GM12873 (cell line): Measurements from ENCODE around the gene FNDC3B.

Experiments used
- TF ChIP-seq, protein P1 (sequence below): IDR thresholded peaks from 2 replicates; pipeline ENCODE4 v1.5.1; 2012; ENCODE audit warnings: low read depth, mild to moderate bottlenecking, moderate library complexity, low read length, control low read depth; ENCODE audit not compliant: insufficient read depth; ENCODE audit errors: missing control alignments

Gene FNDC3B

DNA sequence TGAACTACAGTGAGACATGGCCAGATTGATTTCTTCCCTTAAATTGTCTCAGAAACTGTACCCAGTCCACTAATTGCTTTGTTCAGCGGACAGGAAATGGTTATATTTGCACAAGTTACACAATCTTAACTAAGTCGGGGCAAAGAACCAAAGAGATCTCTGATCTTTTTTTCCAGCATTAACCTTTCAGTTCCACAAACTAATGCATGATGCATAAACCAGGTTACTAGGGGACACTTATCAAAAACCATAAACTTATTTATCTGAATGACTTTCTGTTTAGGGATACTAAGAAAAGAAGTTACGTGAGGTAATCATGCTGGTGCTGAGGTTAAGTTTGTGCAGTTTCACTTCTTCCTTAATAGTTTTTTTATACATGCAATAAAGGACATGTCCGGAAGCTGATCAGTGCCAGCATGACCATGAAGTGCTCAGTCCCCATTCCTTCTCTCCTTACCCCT is 22.4 kb downstream of the FNDC3B start:
- TF ChIP-seq, protein P1, sequence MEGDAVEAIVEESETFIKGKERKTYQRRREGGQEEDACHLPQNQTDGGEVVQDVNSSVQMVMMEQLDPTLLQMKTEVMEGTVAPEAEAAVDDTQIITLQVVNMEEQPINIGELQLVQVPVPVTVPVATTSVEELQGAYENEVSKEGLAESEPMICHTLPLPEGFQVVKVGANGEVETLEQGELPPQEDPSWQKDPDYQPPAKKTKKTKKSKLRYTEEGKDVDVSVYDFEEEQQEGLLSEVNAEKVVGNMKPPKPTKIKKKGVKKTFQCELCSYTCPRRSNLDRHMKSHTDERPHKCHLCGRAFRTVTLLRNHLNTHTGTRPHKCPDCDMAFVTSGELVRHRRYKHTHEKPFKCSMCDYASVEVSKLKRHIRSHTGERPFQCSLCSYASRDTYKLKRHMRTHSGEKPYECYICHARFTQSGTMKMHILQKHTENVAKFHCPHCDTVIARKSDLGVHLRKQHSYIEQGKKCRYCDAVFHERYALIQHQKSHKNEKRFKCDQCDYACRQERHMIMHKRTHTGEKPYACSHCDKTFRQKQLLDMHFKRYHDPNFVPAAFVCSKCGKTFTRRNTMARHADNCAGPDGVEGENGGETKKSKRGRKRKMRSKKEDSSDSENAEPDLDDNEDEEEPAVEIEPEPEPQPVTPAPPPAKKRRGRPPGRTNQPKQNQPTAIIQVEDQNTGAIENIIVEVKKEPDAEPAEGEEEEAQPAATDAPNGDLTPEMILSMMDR: no peak

DNA sequence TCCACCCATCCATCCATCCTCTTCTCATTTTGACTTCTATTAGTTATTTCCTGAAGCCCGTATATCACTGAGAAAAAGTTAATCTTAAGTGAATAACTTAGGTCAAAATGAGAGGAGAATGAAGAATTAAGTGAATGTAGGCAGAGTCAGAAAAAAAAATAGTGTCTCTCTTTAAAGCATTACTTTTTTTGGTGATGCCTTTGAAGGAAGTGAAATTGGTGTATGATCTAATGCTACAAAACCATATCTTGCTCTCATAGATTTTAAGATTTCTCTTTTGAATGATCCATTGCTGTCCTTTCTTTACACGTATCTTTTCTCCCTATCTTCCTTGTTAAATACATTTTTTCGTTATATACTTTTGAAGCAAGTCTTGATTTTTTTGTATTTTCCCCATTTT is 23.4 kb downstream of the FNDC3B start:
- TF ChIP-seq, protein P1: no peak

DNA sequence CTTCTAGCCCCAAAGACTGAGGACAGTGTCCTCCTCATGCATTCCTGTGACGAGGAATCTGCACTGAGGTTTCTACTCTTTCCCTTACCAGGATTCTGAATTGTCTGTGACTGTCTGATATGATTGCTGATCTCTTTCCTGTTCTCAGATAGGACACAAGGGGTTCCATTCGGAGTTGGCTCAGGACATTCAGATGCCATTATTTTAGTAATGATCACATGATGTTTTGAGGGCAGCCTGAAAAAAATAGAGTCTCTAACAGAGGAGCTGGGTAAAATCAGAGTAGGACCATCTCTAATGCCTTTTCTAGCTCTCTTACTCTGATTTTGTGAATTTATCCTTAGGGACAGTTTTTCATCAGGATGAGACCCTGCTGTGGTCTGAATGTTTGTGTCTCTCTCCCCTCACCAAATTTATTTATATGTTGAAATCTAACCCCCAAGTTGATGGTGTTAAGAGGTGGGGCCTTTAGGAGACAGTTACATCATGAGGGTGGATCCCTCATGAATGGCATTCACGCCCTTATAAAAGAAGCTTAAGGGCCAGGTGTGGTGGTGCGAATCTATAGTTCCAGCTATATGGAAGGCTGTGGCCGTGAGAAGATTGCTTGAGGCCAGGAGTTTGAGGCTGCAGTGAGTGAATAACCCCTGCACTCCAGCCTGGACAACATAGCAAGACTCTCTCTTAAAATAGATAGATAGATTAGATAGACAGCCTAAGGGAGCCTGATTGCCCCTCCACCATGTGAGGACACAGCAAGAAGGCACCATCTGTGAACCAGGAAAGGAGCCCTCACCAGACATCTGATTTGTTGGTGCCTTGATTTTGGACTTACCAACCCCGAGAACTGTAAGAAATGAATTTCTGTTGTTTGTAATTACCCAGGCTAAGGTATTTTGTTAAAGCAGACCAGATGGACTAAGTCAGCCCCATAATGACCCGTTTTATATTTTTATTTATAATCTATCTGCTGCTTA is 24.4 kb downstream of the FNDC3B start:
- TF ChIP-seq, protein P1: no peak

DNA sequence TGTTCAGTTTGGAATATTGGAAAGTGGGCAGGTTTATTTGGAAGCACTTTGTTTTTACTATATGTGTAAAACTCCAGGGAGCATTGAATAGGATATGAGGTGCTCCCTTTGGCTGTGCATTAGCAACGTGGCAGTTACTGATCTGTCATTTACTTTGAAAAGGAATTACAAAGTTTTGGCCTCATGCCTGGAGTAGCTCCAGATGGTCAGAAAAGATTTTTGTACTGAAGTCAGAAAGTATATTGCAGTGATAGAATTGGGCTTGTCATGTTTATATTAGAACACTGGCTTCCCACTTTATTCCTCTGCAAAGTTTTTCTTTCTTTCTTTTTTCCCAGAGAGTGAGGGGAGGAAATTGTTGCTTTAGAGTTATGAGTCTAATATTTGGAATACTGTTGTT is 26.1 kb downstream of the FNDC3B start:
- TF ChIP-seq, protein P1: no peak

DNA sequence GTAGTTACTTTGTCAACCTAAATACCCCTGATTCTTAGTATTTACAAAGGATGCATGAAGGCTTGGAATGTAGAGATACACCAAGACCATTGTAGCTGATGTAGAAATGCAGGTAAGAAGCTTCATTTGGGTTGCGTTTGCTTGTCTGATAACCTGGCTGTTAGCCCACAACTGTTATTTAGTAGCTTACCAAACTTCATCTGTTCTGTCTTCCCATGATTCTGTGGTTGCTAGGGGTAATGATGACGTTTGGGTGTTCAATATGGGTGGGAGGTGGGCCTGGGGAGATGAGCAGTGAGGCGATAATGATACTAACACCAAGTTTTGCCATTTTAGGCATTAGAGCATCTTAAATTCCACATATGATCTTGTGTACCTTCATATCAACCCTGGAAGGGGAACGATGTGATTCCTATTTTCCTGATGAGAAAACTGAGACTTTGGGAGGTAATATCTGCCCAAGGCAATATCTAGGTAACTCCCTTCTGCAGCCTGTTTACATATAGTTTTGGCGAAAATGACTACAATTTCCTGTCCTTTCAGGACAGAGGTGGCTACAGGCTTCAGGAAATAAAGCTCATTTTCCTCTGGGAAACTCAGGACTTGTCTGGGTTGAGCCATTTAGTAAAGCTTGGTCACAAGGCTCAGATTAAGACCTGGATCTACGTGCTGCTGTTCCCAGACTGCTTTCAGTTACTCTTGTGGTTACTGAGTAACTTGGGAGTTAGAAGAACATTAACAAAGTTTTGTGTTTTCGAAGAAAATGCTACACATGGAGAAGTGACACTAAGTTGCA is 26.8 kb downstream of the FNDC3B start:
- TF ChIP-seq, protein P1: no peak

DNA sequence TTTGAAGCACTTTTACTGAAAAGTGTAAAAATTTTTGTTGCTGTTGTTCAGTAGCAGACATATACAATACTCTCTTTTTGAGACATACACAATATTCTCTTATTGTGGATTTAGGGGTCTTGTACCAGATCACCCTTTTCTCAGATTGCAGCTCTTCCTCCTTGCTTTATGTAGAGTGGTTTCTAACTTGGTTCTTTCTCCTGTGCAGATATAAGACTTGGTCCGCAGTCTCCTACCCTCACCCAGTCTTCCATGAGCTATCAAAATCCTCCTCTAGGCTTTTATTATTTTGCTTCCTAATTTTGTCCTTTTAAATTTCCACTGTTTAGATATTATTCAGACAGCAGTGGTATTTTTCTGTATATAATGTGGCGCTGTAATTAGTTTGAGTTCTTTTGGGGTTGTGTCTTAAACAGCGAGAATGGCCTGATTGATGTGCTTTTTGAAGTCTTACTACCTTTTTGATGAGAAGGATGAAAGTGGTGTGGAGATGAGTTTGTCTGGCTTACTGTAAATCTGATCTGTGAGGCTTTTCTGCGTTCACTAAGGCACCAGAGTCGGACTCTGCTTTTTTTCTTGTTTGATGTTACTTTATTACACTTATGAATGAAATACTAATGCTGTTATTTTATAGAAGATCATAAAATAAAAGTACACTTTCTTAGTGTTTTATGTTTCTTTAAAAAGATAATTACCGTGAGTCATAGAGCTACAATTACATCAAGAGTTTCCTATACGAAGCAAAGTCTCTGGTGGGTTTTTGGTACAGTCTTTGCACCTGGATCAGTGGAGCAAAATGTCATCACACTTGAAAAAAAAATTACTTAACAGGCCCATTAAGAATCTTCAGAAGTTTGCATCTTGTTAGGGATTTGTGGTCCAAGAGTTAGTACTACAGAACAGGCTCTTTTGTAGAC is 27.8 kb downstream of the FNDC3B start:
- TF ChIP-seq, protein P1: no peak
